Measurements from ENCODE around the gene GALNT6. TPM values are rescaled to one million over a fixed set of nuclear protein-coding genes. Genes with fewer than 3 reads are reported as not detected.

The GALNT6 gene
- total and polyA plus RNA-seq, 2 experiments from 2014 or later = 4.3 to 5.4 TPM

GRCh38 chr12:51323966-51324895 lies 67.0 kb downstream of the GALNT6 start, which contains the start of gene BIN2:
Gene BIN2, minus strand, starts transcription at chr12:51324174. Its CDS starts 72 bp downstream, at chr12:51324102.
- H3K4me1 ChIP-seq (ENCODE audit: low read depth) = no peaks in the 10 kb centered on the region
- TF ChIP-seq, protein P1, sequence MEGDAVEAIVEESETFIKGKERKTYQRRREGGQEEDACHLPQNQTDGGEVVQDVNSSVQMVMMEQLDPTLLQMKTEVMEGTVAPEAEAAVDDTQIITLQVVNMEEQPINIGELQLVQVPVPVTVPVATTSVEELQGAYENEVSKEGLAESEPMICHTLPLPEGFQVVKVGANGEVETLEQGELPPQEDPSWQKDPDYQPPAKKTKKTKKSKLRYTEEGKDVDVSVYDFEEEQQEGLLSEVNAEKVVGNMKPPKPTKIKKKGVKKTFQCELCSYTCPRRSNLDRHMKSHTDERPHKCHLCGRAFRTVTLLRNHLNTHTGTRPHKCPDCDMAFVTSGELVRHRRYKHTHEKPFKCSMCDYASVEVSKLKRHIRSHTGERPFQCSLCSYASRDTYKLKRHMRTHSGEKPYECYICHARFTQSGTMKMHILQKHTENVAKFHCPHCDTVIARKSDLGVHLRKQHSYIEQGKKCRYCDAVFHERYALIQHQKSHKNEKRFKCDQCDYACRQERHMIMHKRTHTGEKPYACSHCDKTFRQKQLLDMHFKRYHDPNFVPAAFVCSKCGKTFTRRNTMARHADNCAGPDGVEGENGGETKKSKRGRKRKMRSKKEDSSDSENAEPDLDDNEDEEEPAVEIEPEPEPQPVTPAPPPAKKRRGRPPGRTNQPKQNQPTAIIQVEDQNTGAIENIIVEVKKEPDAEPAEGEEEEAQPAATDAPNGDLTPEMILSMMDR (IDR thresholded peaks at IDR 0.05; ENCODE audit: low read depth, low read length) = no peak
- H3K9me3 ChIP-seq (ENCODE audit: low read depth) = no peaks in the 10 kb centered on the region
- no peak within 1 kb of the TSS for H3K27ac ChIP-seq
- H3K27me3 ChIP-seq = no peaks in the 10 kb centered on the region
- H3K36me3 ChIP-seq = no peaks in the 10 kb centered on the region
- no peak for DNase-seq (ENCODE audit: low read depth in 1 of 2, low spot score in 1 of 2)
- H3K4me3 ChIP-seq = no peak within 1 kb of the TSS

GRCh38 chr12:51323317-51323960 lies 67.8 kb downstream of the GALNT6 start:
- H3K4me3 ChIP-seq = no peak overlapping the region
- TF ChIP-seq, protein P1 (IDR thresholded peaks at IDR 0.05; ENCODE audit: low read depth, low read length) = no peak
- H3K27me3 ChIP-seq = no peaks in the 10 kb centered on the region
- no peak for DNase-seq (ENCODE audit: low read depth in 1 of 2, low spot score in 1 of 2)
- H3K36me3 ChIP-seq = no peaks in the 10 kb centered on the region
- H3K9me3 ChIP-seq (ENCODE audit: low read depth) = no peaks in the 10 kb centered on the region
- H3K4me1 ChIP-seq (ENCODE audit: low read depth) = no peaks in the 10 kb centered on the region
- no peak overlapping the region for H3K27ac ChIP-seq

DNA sequence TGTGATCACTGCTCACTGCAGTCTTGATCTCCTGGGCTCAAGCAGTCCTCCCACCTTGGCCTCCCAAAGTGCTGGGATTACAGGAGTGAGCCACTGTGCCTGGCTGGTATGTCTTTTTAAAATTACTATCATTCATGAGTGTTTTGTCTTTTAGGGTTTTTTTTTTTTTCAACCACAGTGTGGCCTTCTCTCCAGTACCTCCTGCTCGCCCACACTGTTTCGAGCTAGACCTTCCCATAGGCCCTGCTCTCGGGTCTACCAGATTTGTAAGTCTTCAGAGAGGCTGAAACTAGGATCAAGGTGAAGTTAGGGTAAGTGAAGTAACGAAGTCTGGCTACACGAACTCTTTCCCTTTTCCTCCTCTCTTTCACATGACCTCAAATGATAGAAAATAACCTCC lies 68.8 kb downstream of the GALNT6 start:
- H3K36me3 ChIP-seq = no peaks in the 10 kb centered on the region
- no peak overlapping the region for H3K4me3 ChIP-seq
- H3K4me1 ChIP-seq (ENCODE audit: low read depth) = no peaks in the 10 kb centered on the region
- TF ChIP-seq, protein P1 (IDR thresholded peaks at IDR 0.05; ENCODE audit: low read depth, low read length) = no peak
- no peaks in the 10 kb centered on the region for H3K27me3 ChIP-seq
- H3K9me3 ChIP-seq (ENCODE audit: low read depth) = no peaks in the 10 kb centered on the region
- no peak overlapping the region for H3K27ac ChIP-seq
- no peak for DNase-seq (ENCODE audit: low read depth in 1 of 2, low spot score in 1 of 2)

DNA sequence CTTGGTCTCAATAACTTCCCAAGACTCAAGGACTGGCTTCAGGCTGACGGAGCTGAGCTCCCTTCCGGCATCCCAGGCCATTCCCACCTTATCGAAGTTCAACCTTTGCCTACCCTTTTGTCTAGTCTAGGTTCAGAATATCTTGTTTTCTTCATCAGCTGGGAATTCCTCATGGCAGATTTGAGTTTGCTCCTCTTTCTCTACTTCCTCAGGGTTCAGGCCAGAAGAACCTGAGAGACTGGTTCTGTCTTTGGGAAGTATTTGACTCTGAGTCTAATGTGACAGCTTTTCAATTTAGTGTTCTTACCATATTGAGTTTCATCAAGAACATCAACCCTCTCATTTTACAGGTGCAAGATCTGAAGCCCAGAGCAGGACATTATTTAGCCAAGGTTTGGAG lies 69.3 kb downstream of the GALNT6 start:
- TF ChIP-seq, protein P1 (IDR thresholded peaks at IDR 0.05; ENCODE audit: low read depth, low read length) = no peak
- no peaks in the 10 kb centered on the region for H3K9me3 ChIP-seq (ENCODE audit: low read depth)
- no peak for DNase-seq (ENCODE audit: low read depth in 1 of 2, low spot score in 1 of 2)
- no peaks in the 10 kb centered on the region for H3K4me1 ChIP-seq (ENCODE audit: low read depth)
- H3K27me3 ChIP-seq = no peaks in the 10 kb centered on the region
- H3K27ac ChIP-seq = no peak overlapping the region
- H3K4me3 ChIP-seq = no peak overlapping the region
- no peaks in the 10 kb centered on the region for H3K36me3 ChIP-seq

GRCh38 chr12:51320695-51321320 lies 70.4 kb downstream of the GALNT6 start:
- Histone ChIP-seq H3K9me3 (ENCODE audit: low read depth) (no peaks in the 10 kb centered on the region), H3K36me3 (no peaks in the 10 kb centered on the region), H3K4me1 (ENCODE audit: low read depth) (no peaks in the 10 kb centered on the region), H3K27ac (no peak overlapping the region), H3K27me3 (no peaks in the 10 kb centered on the region), H3K4me3 (no peak overlapping the region)
- DNase-seq (ENCODE audit: low read depth in 1 of 2, low spot score in 1 of 2) = peak; percentile 23 to 43
- TF ChIP-seq, protein P1 (IDR thresholded peaks at IDR 0.05; ENCODE audit: low read depth, low read length) = no peak
